GM23338 (cell line): ENCODE data around the gene JAKMIP1. TPM values are rescaled to one million over a fixed set of nuclear protein-coding genes. Genes with fewer than 3 reads are reported as not detected.

Source experiments
- ATAC-seq: fragments of 200-7000 bp; cut with Tn5 transposase; 3 replicates; pipeline ENCODE4 v1.9.1; 2020
- DNase-seq: peaks from one replicate; pipeline ENCODE4 v3.0.0-alpha.2; 2015; ENCODE audit warnings: low spot score
- H2AFZ ChIP-seq: fragments of 200-600 bp; sonication (generic); 2 replicates; pipeline ENCODE4 v1.8.0; 2016; ENCODE audit warnings: antibody characterized with exemption, mild to moderate bottlenecking, moderate library complexity
- H3F3A ChIP-seq: fragments of 200-600 bp; sonication (generic); replicated peaks from 2 replicates; pipeline ENCODE4 v1.8.0; 2017; ENCODE audit warnings: antibody characterized with exemption, mixed run types, low read depth
- H3K27ac ChIP-seq: fragments of 200-600 bp; sonication (generic); 2 replicates; pipeline ENCODE4 v1.6.1; 2016; ENCODE audit warnings: low read depth
- H3K27me3 ChIP-seq: fragments of 200-600 bp; sonication (generic); 2 replicates; pipeline ENCODE4 v1.8.0; 2016; ENCODE audit warnings: mild to moderate bottlenecking, mixed run types, moderate library complexity; ENCODE audit not compliant: insufficient read depth
- H3K36me3 ChIP-seq: fragments of 200-600 bp; sonication (generic); 2 replicates; pipeline ENCODE4 v1.8.0; 2016; ENCODE audit warnings: mild to moderate bottlenecking; ENCODE audit not compliant: insufficient read depth
- H3K4me1 ChIP-seq: fragments of 200-600 bp; sonication (generic); 2 replicates; pipeline ENCODE4 v1.8.0; 2016; ENCODE audit warnings: mild to moderate bottlenecking, moderate library complexity; ENCODE audit not compliant: insufficient read depth
- H3K4me2 ChIP-seq: fragments of 200-600 bp; sonication (generic); 2 replicates; pipeline ENCODE4 v1.7.1; 2017; ENCODE audit warnings: mixed run types
- H3K4me3 ChIP-seq: fragments of 200-600 bp; sonication (generic); 2 replicates; pipeline ENCODE4 v1.6.1; 2016; ENCODE audit warnings: mixed run types
- H3K79me2 ChIP-seq: fragments of 200-600 bp; sonication (generic); replicated peaks from 2 replicates; pipeline ENCODE4 v1.8.0; 2017; ENCODE audit warnings: mild to moderate bottlenecking; ENCODE audit not compliant: insufficient read depth
- H3K9me2 ChIP-seq: fragments of 200-600 bp; sonication (generic); 2 replicates; pipeline ENCODE4 v1.8.0; 2017; ENCODE audit not compliant: insufficient read depth
- H4K20me1 ChIP-seq: fragments of 200-600 bp; sonication (generic); replicated peaks from 2 replicates; pipeline ENCODE4 v1.8.0; 2017; ENCODE audit warnings: mild to moderate bottlenecking; ENCODE audit not compliant: insufficient read depth
- H3K27ac Mint-ChIP-seq: 2 replicates; pipeline ENCODE4 v1.8.0; 2020; ENCODE audit warnings: inconsistent platforms, mild to moderate bottlenecking, moderate library complexity, mixed read lengths
- H3K27me3 Mint-ChIP-seq: 3 replicates; pipeline ENCODE4 v1.8.0; 2022; ENCODE audit warnings: low read depth, mild to moderate bottlenecking, moderate library complexity, mixed read lengths, inconsistent platforms; ENCODE audit not compliant: insufficient read depth, poor library complexity
- H3K36me3 Mint-ChIP-seq: 3 replicates; pipeline ENCODE4 v1.8.0; 2021; ENCODE audit warnings: low read depth, mild to moderate bottlenecking, inconsistent platforms, moderate library complexity, mixed read lengths
- H3K4me1 Mint-ChIP-seq: 3 replicates; pipeline ENCODE4 v1.8.0; 2020; ENCODE audit warnings: mild to moderate bottlenecking, inconsistent platforms, mixed read lengths
- H3K4me3 Mint-ChIP-seq: 3 replicates; pipeline ENCODE4 v1.8.0; 2021; ENCODE audit warnings: moderate library complexity, mild to moderate bottlenecking, inconsistent platforms, mixed read lengths
- H3K9me3 Mint-ChIP-seq: 3 replicates; pipeline ENCODE4 v1.8.0; 2020; ENCODE audit warnings: moderate library complexity, mild to moderate bottlenecking, inconsistent platforms, mixed read lengths
- CTCF ChIP-seq, 2 experiments: fragments of 200-600 bp in 1 of 2; sonication (generic) in 1 of 2; conservative IDR thresholded peaks; 2 replicates each; pipeline versions ENCODE4 v1.5.1 to v1.6.1; 2016 to 2017; ENCODE audit warnings: antibody characterized with exemption in 2 of 2, low read depth in 2 of 2, mild to moderate bottlenecking in 2 of 2, moderate library complexity in 1 of 2
- EZH2 ChIP-seq: fragments of 200-600 bp; sonication (generic); IDR thresholded peaks from one replicate; pipeline ENCODE4 v1.8.0; 2017; ENCODE audit warnings: antibody characterized with exemption, mild to moderate bottlenecking, low read depth; ENCODE audit not compliant: unreplicated experiment
- EZH2phosphoT487 ChIP-seq: fragments of 200-600 bp; sonication (generic); IDR thresholded peaks from one replicate; pipeline ENCODE4 v1.8.1; 2018; ENCODE audit warnings: antibody characterized with exemption; ENCODE audit not compliant: unreplicated experiment
- JUNB ChIP-seq: IDR thresholded peaks from one replicate; pipeline ENCODE4 v1.6.1; 2016; ENCODE audit warnings: antibody characterized with exemption; ENCODE audit not compliant: unreplicated experiment
- NANOG ChIP-seq: IDR thresholded peaks from 2 replicates; pipeline ENCODE4 v1.6.1; 2016; ENCODE audit warnings: antibody characterized with exemption, borderline replicate concordance
- POLR2AphosphoS5 ChIP-seq: IDR thresholded peaks from 2 replicates; pipeline ENCODE4 v1.6.1; 2016; ENCODE audit warnings: antibody characterized with exemption, low read depth
- STAT1 ChIP-seq: IDR thresholded peaks from one replicate; pipeline ENCODE4 v1.6.1; 2016; ENCODE audit warnings: antibody characterized with exemption; ENCODE audit not compliant: unreplicated experiment
- polyA plus RNA-seq: library from polyadenylated mRNA; unstranded; fragments of >200 nt; fragmentation: Nextera tagmentation; extraction: Ambion mirVana; gene quantifications from 2 replicates; pipeline ENCODE4 v1.2.1, GENCODE V29; 2016
- total RNA-seq: library from RNA; depleted of rRNA; stranded (reverse); fragments of >200 nt; shearing (Covaris generic); gene quantifications from 2 replicates; pipeline ENCODE4 v1.2.3, GENCODE V29; 2014
- TF ChIP-seq, protein P1 (sequence below): fragments of 250-450 bp; sonication (Bioruptor Pico); IDR thresholded peaks from 2 replicates; pipeline ENCODE4 v1.5.0; 2020; ENCODE audit warnings: mild to moderate bottlenecking, moderate library complexity

Gene JAKMIP1
- total and polyA plus RNA-seq, 2 experiments from 2014 or later: 4.6 to 5.1 TPM

- Histone ChIP-seq H3K79me2 (no peaks in the 10 kb centered on the region), H3K4me2 (no peak overlapping the region), H3K4me3 (no peak overlapping the region), H3K27ac (no peak overlapping the region), H4K20me1 (no peaks in the 10 kb centered on the region), H2AFZ (no peak overlapping the region), H3K27me3 (no peaks in the 10 kb centered on the region), H3K36me3 (no peaks in the 10 kb centered on the region), H3K4me1 (no peaks in the 10 kb centered on the region), H3K9me2 (no peaks in the 10 kb centered on the region), H3F3A (no peaks in the 10 kb centered on the region)
- H3K9me3 Mint-ChIP-seq: no peaks in the 10 kb centered on the region; the same call in 2 of the 3 replicates
- no peak overlapping the region for H3K27ac Mint-ChIP-seq
- H3K4me1 Mint-ChIP-seq: peaks cover 13% of the 10 kb centered on the region
- no peak overlapping the region for H3K4me3 Mint-ChIP-seq
- TF ChIP-seq CTCF (conservative IDR thresholded peaks at IDR 0.05; ENCODE audit: low read depth in 2 of 2) (no peak), STAT1 (no peak), EZH2 (no peak), JUNB (no peak), POLR2AphosphoS5 (no peak), NANOG (no peak), EZH2phosphoT487 (no peak)
- TF ChIP-seq, protein P1, sequence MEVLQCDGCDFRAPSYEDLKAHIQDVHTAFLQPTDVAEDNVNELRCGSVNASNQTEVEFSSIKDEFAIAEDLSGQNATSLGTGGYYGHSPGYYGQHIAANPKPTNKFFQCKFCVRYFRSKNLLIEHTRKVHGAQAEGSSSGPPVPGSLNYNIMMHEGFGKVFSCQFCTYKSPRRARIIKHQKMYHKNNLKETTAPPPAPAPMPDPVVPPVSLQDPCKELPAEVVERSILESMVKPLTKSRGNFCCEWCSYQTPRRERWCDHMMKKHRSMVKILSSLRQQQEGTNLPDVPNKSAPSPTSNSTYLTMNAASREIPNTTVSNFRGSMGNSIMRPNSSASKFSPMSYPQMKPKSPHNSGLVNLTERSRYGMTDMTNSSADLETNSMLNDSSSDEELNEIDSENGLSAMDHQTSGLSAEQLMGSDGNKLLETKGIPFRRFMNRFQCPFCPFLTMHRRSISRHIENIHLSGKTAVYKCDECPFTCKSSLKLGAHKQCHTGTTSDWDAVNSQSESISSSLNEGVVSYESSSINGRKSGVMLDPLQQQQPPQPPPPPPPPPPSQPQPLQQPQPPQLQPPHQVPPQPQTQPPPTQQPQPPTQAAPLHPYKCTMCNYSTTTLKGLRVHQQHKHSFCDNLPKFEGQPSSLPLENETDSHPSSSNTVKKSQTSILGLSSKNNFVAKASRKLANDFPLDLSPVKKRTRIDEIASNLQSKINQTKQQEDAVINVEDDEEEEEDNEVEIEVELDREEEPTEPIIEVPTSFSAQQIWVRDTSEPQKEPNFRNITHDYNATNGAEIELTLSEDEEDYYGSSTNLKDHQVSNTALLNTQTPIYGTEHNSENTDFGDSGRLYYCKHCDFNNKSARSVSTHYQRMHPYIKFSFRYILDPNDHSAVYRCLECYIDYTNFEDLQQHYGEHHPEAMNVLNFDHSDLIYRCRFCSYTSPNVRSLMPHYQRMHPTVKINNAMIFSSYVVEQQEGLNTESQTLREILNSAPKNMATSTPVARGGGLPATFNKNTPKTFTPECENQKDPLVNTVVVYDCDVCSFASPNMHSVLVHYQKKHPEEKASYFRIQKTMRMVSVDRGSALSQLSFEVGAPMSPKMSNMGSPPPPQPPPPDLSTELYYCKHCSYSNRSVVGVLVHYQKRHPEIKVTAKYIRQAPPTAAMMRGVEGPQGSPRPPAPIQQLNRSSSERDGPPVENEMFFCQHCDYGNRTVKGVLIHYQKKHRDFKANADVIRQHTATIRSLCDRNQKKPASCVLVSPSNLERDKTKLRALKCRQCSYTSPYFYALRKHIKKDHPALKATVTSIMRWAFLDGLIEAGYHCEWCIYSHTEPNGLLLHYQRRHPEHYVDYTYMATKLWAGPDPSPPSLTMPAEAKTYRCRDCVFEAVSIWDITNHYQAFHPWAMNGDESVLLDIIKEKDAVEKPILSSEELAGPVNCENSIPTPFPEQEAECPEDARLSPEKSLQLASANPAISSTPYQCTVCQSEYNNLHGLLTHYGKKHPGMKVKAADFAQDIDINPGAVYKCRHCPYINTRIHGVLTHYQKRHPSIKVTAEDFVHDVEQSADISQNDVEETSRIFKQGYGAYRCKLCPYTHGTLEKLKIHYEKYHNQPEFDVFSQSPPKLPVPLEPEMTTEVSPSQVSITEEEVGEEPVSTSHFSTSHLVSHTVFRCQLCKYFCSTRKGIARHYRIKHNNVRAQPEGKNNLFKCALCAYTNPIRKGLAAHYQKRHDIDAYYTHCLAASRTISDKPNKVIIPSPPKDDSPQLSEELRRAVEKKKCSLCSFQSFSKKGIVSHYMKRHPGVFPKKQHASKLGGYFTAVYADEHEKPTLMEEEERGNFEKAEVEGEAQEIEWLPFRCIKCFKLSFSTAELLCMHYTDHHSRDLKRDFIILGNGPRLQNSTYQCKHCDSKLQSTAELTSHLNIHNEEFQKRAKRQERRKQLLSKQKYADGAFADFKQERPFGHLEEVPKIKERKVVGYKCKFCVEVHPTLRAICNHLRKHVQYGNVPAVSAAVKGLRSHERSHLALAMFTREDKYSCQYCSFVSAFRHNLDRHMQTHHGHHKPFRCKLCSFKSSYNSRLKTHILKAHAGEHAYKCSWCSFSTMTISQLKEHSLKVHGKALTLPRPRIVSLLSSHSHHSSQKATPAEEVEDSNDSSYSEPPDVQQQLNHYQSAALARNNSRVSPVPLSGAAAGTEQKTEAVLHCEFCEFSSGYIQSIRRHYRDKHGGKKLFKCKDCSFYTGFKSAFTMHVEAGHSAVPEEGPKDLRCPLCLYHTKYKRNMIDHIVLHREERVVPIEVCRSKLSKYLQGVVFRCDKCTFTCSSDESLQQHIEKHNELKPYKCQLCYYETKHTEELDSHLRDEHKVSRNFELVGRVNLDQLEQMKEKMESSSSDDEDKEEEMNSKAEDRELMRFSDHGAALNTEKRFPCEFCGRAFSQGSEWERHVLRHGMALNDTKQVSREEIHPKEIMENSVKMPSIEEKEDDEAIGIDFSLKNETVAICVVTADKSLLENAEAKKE (CRISPR knock-in tag): no peak
- ATAC-seq (no peak), DNase-seq (no peak)
- H3K36me3 Mint-ChIP-seq: no peaks in the 10 kb centered on the region
- H3K27me3 Mint-ChIP-seq: peaks cover 19% of the 10 kb centered on the region
These were observed 188.7 kb downstream of the JAKMIP1 start for GRCh38 chr4:6011686-6012085.
